HUES64 (cell line): Measurements from ENCODE around the gene FRG2B. TPM values are rescaled to one million over a fixed set of nuclear protein-coding genes. Genes with fewer than 3 reads are reported as not detected.
"Not testable (repeated sequence)": the region's sequence is repeated elsewhere in the genome, so short reads cannot be mapped to it uniquely, and the experiment has no call there.

ENCODE experiments used
- H3K27ac ChIP-seq: 2 replicates; pipeline ENCODE4 v1.7.0; 2013; ENCODE audit warnings: low read depth, low read length, inconsistent platforms
- H3K27me3 ChIP-seq: 2 replicates; pipeline ENCODE4 v1.6.1; 2013; ENCODE audit warnings: mild to moderate bottlenecking, low read length; ENCODE audit not compliant: insufficient read depth
- H3K36me3 ChIP-seq: 2 replicates; pipeline ENCODE4 v1.6.1; 2013; ENCODE audit warnings: mild to moderate bottlenecking, low read length; ENCODE audit not compliant: insufficient read depth
- H3K4me1 ChIP-seq: 2 replicates; pipeline ENCODE4 v1.6.1; 2013; ENCODE audit warnings: mild to moderate bottlenecking, low read length, moderate library complexity; ENCODE audit not compliant: insufficient read depth
- H3K4me3 ChIP-seq: 2 replicates; pipeline ENCODE4 v1.5.1; 2013; ENCODE audit warnings: mild to moderate bottlenecking, low read length, moderate library complexity
- H3K9ac ChIP-seq: 2 replicates; pipeline ENCODE4 v1.6.1; 2013; ENCODE audit warnings: mild to moderate bottlenecking, low read depth, low read length
- H3K9me3 ChIP-seq: 2 replicates; pipeline ENCODE4 v1.6.1; 2013; ENCODE audit warnings: low read depth, low read length; ENCODE audit not compliant: insufficient read depth
- WGBS: fragments of 150-250, 120-280 bp; methylation state at CpG from one replicate; pipeline ENCODE4 v1.1.7; 2013; ENCODE audit warnings: missing lambda C conversion rate; 5-methylcytosine and 5-hydroxymethylcytosine counted together
- polyA plus RNA-seq, 2 experiments: library from polyadenylated mRNA; stranded (reverse); fragments of 50-300 nt; gene quantifications; one replicate each; pipeline ENCODE4 v1.2.3, GENCODE V29; 2013

Gene FRG2B
- not detected for polyA plus RNA-seq (2013, experiment 1 of 2)
- not detected for polyA plus RNA-seq (2013, experiment 2 of 2)

DNA sequence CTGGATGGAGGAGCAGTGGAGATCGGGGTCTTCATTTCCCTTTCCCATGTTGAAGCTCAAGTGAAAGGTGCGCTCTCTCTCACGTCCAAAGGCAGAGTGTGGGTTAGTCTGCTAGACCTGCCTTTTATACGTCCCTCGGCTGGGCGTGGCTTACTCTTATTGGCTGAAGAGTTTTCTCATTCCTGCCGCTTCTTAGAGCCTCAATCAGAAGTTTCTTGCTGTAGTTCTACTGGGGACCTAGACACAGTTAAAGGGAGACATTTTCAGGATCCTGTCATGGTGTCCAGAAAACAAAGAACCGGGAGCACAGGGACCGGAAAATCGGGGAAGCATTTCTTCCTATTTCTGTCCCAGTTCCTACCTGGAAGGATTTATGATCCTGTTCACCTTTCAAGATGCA, at the start of gene FRG2B:
FRG2B (minus strand) TSS at position 101 of the 400 bp plus-strand sequence; CDS start at position 48, 53 bp downstream.
- WGBS, result 62% methylated on average over 1 of the region's 10 CpGs
- H3K27ac ChIP-seq, H3K4me3 ChIP-seq, H3K36me3 ChIP-seq, H3K27me3 ChIP-seq, H3K9me3 ChIP-seq, H3K9ac ChIP-seq, H3K4me1 ChIP-seq: not testable (repeated sequence)

DNA sequence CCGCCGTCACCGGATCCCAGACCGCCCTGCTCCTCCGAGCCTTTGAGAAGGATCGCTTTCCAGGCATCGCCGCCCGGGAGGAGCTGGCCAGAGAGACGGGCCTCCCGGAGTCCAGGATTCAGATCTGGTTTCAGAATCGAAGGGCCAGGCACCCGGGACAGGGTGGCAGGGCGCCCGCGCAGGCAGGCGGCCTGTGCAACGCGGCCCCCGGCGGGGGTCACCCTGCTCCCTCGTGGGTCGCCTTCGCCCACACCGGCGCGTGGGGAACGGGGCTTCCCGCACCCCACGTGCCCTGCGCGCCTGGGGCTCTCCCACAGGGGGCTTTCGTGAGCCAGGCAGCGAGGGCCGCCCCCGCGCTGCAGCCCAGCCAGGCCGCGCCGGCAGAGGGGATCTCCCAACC, 40.9 kb upstream of the FRG2B start:
- H3K4me3 ChIP-seq, H3K27me3 ChIP-seq, H3K36me3 ChIP-seq, H3K4me1 ChIP-seq, H3K9ac ChIP-seq, H3K9me3 ChIP-seq, H3K27ac ChIP-seq: not testable (repeated sequence)
- no CpG with 5 or more reads among the region's 40 CpGs for WGBS

DNA sequence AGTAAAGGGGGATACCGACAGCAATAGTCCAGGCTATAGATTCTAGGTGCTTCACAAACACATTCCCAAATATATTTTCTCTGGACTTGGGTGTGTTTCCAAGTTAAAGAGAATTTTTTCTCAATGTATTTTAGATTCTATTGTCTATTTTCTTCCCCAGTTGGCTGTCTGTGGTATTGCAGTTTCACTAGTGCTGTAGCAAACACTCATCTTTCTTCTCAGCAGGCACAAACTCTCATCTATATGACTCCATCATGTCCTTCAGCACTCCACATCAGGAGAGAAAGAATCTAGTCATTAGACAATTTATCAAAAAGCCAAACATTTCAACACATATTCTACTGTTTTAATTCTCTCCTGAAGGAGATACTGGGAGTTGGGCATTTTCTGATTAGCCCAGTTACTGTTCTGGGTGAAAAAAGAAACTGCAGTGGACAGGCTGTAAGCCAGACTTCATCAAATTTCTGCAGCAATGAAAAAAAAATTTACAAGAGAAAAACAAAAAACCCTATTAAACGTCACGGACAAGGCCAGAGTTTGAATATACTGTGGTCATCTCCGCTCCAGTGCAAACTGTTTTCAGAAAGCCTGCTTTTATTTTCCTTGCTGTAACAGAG, 37.1 kb upstream of the FRG2B start:
- H3K27ac ChIP-seq, H3K4me1 ChIP-seq, H3K4me3 ChIP-seq, H3K9me3 ChIP-seq, H3K36me3 ChIP-seq, H3K27me3 ChIP-seq, H3K9ac ChIP-seq: not testable (repeated sequence)
- 91% methylated on average over 3 of the region's 4 CpGs for WGBS

DNA sequence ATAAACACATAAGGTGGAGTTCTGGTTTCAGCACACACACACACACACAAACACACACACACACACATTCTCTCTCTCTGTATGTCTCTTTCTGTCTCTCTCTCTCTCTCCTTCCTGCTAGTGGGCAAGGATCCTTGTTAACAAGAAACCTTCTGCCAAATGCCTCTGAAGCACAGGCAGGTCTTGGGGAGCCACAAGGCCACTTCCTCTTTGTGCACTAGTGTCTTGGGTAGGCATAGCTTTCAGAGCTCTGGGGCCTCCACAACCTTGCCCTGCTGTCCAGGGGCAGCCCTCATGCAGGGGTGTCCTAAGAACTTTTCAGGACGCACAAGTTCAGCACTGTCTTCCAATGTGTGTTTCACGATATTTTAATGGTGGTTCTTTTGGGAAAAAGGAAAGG, 34.5 kb upstream of the FRG2B start:
- not testable (repeated sequence) for H3K36me3 ChIP-seq, H3K27ac ChIP-seq, H3K9me3 ChIP-seq, H3K27me3 ChIP-seq, H3K4me1 ChIP-seq, H3K4me3 ChIP-seq, H3K9ac ChIP-seq
- WGBS, result 100% methylated on average over 1 of the region's 2 CpGs

DNA sequence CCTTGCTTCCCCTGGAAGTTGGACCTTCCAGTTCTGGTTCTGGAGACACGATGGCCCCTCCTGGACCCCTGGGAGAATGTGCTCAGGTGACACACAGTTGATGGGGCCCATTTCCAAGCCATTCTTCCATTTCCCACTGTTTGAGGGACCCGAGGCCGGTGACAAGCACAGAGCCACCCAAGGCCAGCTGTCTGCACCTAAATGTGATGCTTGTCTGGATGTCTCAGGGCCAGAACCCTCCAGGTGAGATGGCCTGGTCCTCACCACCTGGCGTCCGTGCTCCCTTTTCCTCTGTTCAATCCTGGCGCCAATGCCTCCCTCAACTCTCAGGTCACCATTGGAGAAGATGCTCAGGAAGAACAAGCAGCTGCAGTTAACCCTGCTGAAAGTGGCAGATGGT, 33.9 kb upstream of the FRG2B start:
- 73% methylated on average over 6 of the region's 6 CpGs for WGBS
- not testable (repeated sequence) for H3K36me3 ChIP-seq, H3K4me1 ChIP-seq, H3K4me3 ChIP-seq, H3K27me3 ChIP-seq, H3K27ac ChIP-seq, H3K9ac ChIP-seq, H3K9me3 ChIP-seq

DNA sequence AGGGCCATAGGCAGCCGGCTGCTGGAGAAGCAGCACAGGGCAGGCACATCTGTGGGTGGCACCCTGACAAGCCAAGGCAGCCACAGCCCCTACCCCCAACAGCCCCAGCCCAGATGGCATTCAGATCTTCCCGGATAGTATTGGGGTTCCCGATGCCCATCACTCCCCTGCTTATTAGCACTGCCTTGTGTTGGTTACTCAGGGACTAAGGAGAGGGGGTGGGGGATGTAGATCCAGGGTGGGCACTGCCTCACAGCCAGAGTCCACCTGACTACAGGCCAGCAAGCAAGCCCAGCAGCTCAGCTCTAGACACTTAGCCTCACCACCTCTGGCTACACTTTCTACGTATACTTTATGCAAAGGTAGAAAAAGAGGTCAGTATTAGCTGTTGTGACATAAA, 30.7 kb upstream of the FRG2B start:
- 93% methylated on average over 2 of the region's 4 CpGs for WGBS
- H3K27me3 ChIP-seq, H3K9me3 ChIP-seq, H3K4me3 ChIP-seq, H3K4me1 ChIP-seq, H3K27ac ChIP-seq, H3K36me3 ChIP-seq, H3K9ac ChIP-seq: not testable (repeated sequence)

DNA sequence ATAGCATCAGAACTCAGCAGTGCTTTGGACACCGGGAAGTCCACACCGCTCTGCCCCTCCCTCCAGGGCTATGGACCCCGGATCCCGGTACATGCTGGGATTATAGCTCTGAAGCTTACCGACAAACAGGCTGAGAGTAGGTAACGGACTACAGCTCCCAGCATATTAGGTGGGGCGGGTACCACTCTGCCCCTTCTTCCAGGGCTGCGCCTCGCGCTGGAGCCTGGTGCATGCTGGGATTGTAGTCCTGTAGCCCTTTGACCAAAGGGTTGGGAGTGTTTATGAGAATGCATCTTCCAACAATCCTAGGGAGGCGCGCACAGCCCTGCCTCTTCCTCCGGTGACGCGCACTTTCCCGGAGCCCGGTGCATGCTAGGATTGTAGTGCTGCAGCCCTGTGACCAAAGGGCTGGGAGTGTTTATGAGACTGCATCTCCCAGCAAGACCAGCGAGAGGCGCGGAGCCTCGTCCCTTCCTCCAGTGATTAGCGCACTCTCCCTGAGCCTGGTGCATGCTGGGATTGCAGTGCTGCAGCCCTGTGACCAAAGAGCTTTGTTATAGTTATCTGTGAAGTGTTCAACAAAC, 22.4 kb upstream of the FRG2B start:
- H3K27ac ChIP-seq, H3K9me3 ChIP-seq, H3K36me3 ChIP-seq, H3K4me1 ChIP-seq, H3K4me3 ChIP-seq, H3K27me3 ChIP-seq, H3K9ac ChIP-seq: not testable (repeated sequence)
- WGBS, result 92% methylated on average over 2 of the region's 22 CpGs

DNA sequence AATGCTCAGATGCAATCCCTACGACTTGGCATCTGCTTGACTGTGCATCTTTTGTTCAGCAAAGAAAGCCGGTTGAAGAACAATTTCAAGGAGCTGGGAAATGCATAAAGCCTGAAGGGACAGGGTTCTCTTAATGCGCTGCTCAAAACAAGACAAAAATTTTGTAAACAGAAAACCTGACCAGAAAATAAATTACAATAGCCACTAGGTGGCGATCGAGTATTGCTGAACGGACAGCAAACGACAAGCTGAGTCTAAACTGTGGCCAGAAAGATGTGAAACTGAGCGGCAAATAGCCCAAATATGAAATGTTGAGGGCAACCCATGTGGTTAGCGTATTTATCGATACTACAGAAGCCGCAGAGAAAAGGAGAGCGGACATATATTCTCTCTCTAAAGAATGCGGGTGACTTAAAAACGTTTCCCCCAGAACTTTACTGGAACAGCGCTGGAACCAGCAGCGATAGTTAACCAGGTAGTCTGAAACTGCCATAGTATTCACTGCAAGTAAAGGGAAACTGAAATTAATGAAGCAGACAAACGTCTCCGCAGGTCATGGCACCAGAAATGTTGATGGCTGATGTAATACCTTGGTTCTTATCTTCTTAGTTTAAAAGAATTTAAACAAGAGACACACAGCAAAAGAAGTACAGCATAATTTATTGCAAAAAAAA, 20.6 kb upstream of the FRG2B start:
- H3K36me3 ChIP-seq, H3K9me3 ChIP-seq, H3K9ac ChIP-seq, H3K4me1 ChIP-seq, H3K4me3 ChIP-seq, H3K27me3 ChIP-seq, H3K27ac ChIP-seq: not testable (repeated sequence)
- WGBS, result 12% methylated on average over 5 of the region's 18 CpGs

DNA sequence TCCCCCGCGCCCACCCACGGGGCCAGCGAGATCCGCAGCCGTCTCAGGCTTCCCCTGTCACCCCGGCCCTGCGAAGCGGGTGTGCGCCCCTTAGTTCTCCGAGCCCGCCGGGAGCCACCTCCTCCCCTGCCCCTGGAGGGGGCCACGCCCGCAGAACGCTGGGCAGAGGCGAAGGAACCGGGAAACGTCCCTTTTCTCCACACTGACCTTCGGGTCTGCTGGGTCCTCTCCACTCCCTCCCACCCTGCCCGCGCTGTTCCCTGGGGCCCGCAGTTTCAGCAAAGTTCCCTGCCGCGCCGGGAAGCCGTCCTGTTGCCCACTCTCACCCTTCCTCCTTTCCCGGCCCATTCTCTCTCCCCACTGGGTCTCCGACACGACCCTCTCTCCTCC, 11.2 kb upstream of the FRG2B start:
- not testable (repeated sequence) for H3K4me3 ChIP-seq, H3K9ac ChIP-seq
- WGBS, result 84% methylated on average over 10 of the region's 30 CpGs

DNA sequence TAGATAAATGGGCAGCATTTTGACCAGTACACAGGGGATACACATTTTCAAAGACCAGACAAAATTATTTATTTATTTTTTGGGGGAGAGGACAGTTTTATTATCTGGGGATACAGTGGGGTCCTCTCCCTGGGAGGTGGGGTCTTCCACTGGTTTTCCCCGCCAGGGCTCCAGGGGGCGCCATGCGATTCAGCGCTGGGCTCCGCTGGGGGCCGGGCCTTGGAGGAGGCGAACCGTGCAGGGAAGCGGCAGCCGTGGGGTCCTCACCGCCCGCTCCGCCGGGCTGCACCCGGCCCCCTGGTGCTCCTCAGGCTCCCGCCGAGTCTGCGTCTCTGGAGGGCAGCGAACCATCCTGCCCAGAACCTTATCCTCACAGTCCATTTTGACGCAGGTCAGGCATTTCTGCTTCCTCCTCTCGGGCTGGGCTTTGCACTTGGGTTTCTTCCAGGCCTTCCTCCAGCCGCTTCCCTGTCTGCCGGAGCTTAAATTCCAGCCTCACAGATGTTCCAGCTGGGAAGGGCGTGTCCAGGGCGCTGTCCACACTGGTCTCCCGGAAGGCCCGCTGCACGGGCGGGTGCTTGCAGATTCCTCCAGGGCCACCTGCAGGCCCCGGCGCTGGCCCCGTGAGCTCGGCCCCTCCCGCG, 10.7 kb upstream of the FRG2B start:
- not testable (repeated sequence) for H3K4me1 ChIP-seq, H3K4me3 ChIP-seq

More for the DNA sequence above, 11.2 kb upstream of the FRG2B start:
- H3K27ac ChIP-seq, H3K9me3 ChIP-seq, H3K4me1 ChIP-seq, H3K36me3 ChIP-seq, H3K27me3 ChIP-seq: not testable (repeated sequence)

DNA sequence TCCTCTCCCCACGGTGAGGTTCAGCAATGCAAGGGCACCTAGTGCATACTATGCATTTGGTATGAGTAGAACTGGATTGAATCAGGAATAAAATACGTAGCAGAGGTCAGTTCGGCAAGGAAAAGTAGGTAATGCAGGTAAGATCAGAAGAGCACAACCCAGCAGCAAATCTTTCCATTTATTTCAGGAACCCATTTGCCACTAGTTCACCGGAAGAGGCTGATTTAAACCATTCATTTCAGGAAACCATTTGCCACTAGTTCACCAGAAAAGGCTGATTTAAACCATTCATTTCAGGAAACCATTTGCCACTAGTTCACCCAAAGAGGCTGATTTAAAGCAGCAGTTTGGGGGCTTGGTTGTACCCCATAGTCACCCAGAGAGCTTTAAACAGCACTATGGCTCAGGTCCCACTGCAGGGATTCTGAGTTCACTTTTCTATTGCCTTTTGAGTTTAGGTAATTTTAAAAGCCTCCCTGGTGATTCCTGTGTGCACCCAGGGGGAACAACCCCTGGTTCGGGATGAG, 4.2 kb upstream of the FRG2B start:
- WGBS, result no CpG with 5 or more reads among the region's 5 CpGs
- not testable (repeated sequence) for H3K9ac ChIP-seq

More for the DNA sequence above, 10.7 kb upstream of the FRG2B start:
- H3K27ac ChIP-seq, H3K9ac ChIP-seq, H3K9me3 ChIP-seq, H3K27me3 ChIP-seq, H3K36me3 ChIP-seq: not testable (repeated sequence)
- no CpG with 5 or more reads among the region's 35 CpGs for WGBS

More for the DNA sequence above, 4.2 kb upstream of the FRG2B start:
- not testable (repeated sequence) for H3K27me3 ChIP-seq, H3K36me3 ChIP-seq, H3K27ac ChIP-seq, H3K4me3 ChIP-seq, H3K9me3 ChIP-seq, H3K4me1 ChIP-seq
